ENCODE results near the gene RABGAP1L.

RABGAP1L gene

DNA sequence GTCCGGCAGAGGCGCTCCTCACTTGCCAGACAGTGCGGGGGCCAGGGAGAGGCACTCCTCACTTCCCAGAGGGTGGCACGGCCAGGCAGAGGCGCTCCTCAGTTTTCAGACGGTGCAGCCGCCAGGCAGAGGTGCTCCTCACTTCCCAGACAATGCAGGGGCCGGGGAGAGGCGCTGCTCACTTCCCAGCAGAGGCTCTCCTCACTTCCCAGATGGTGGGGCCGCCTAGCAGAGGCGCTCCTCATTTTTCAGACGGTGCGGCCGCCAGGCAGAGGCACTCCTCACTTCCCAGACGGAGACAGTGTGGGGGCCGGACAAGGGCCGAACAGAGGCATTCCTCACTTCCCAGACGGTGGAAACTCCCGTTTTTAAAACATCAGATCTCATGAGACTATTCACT is 602.0 kb downstream of the RABGAP1L start:
- TF ChIP-seq, protein P1, sequence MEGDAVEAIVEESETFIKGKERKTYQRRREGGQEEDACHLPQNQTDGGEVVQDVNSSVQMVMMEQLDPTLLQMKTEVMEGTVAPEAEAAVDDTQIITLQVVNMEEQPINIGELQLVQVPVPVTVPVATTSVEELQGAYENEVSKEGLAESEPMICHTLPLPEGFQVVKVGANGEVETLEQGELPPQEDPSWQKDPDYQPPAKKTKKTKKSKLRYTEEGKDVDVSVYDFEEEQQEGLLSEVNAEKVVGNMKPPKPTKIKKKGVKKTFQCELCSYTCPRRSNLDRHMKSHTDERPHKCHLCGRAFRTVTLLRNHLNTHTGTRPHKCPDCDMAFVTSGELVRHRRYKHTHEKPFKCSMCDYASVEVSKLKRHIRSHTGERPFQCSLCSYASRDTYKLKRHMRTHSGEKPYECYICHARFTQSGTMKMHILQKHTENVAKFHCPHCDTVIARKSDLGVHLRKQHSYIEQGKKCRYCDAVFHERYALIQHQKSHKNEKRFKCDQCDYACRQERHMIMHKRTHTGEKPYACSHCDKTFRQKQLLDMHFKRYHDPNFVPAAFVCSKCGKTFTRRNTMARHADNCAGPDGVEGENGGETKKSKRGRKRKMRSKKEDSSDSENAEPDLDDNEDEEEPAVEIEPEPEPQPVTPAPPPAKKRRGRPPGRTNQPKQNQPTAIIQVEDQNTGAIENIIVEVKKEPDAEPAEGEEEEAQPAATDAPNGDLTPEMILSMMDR (IDR thresholded peaks at IDR 0.05; ENCODE audit: low read depth, low read length, missing control alignments), result no peak

DNA sequence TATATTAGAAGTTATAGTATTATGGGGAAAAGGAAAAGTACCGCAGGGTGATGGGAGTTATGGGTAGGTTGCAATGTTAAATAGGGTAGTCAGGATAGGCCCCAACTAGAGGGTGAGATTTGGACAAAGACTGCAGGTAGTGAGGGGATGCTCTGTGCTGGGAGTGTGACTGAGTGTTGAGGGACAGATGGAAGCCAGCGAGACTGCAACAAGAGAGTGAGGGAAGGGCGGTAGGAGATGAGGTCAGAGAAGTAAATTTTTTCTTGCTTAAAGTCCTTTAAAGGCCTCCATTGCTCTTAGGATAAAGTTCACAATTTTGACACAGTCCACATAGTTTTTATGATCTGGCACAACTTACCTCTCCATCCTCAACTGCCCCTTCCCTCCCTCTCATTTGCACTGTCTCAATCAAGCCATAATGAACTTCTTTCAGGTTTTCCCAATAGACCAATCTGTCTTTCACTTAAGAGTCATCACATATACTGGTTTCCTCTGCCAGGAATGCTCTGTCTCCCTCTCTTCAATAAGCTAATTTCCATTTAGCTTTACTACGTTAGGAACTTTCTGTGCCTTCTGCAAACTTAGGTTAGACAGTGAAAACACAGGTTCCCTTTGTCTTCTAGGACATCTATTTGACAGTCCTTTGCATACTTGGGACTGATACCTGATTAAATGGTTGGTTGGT is 602.7 kb downstream of the RABGAP1L start:
- Histone ChIP-seq H3K36me3 (replicated peaks) (no peaks in the 10 kb centered on the region), H3K4me3 (ENCODE audit: low read depth, low read length) (no peak overlapping the region), H3K27me3 (replicated peaks) (no peaks in the 10 kb centered on the region), H3K27ac (no peak overlapping the region)
- DNase-seq, result no peak
- TF ChIP-seq, protein P1 (IDR thresholded peaks at IDR 0.05; ENCODE audit: low read depth, low read length, missing control alignments), result no peak
- in situ Hi-C loops (cut with HindIII; ENCODE audit: low pct_ligation_motif_present, low sequenced_read_pairs), result no loop called here

More for the DNA sequence above, 602.0 kb downstream of the RABGAP1L start:
- no peak for DNase-seq
- no peak overlapping the region for H3K4me3 ChIP-seq (ENCODE audit: low read depth, low read length)
- in situ Hi-C loops (cut with HindIII; ENCODE audit: low pct_ligation_motif_present, low sequenced_read_pairs), result no loop called here
- H3K27me3 ChIP-seq (replicated peaks), result no peaks in the 10 kb centered on the region
- H3K36me3 ChIP-seq (replicated peaks), result no peaks in the 10 kb centered on the region
- no peak overlapping the region for H3K27ac ChIP-seq

DNA sequence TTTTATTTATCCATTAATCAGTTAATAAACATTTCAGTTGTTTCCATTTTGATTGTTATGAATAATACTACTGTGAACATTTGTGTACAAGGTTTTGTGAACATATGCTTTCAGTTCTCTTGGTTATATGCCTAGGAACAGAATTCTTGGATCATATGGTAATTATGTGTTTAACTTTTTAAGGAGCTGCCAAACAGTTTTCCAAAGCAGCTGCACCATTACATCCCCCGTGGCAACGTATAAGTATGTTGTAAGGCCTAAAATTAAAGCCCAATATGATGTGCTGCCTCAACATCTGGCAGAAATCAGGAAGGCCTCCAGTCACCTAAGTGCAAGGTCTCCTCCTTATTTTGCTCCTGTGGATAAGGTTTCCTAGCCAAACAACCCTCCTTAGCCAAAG is 604.9 kb downstream of the RABGAP1L start:
- in situ Hi-C loops (cut with HindIII; ENCODE audit: low pct_ligation_motif_present, low sequenced_read_pairs), result no loop called here
- no peaks in the 10 kb centered on the region for H3K36me3 ChIP-seq (replicated peaks)

DNA sequence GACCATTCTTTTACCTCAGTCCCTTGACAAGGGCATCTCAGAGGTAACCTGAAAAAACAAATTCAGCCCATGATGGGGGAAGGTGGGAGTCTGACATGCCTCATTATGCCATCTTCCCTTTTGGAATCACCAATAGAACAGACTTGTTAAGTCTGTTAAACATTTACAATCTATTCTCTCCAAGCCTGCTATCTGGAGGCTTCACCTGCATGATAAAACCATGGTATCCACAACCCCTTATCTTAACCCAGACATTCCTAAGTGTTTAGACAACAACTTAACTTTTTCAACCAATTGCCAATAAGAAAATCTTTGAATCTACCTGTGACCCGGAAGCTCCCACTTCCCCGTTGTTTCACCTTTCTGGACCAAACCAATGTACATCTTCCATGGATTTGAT is 607.4 kb downstream of the RABGAP1L start:
- TF ChIP-seq, protein P1 (IDR thresholded peaks at IDR 0.05; ENCODE audit: low read depth, low read length, missing control alignments), result no peak
- in situ Hi-C loops (cut with HindIII; ENCODE audit: low pct_ligation_motif_present, low sequenced_read_pairs), result no loop called here
- no peak for DNase-seq
- H3K4me3 ChIP-seq (ENCODE audit: low read depth, low read length), result no peak overlapping the region
- no peak overlapping the region for H3K27ac ChIP-seq
- H3K27me3 ChIP-seq (replicated peaks), result no peaks in the 10 kb centered on the region
- no peaks in the 10 kb centered on the region for H3K36me3 ChIP-seq (replicated peaks)

More for the DNA sequence above, 604.9 kb downstream of the RABGAP1L start:
- no peak for DNase-seq
- no peaks in the 10 kb centered on the region for H3K27me3 ChIP-seq (replicated peaks)
- H3K4me3 ChIP-seq (ENCODE audit: low read depth, low read length), result no peak overlapping the region
- TF ChIP-seq, protein P1 (IDR thresholded peaks at IDR 0.05; ENCODE audit: low read depth, low read length, missing control alignments), result no peak
- no peak overlapping the region for H3K27ac ChIP-seq

DNA sequence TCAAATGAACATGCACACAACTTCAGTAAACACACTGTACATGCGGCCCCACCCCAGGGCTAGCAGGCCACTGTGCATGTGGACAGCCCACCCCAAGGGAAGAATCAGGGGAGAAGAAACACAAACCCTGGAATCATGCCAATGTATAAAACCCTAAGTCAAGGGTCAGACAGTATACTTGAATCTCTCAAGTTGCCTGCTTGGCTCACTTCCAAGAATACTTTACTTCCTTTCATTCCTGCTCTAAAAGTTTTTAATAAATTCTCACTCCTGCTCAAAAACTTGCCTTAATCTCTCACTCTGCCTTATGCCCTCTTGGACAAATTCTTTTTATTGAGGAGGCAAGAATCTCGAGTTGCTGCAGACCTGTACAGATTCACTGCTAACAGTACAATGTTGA is 609.2 kb downstream of the RABGAP1L start:
- TF ChIP-seq, protein P1 (IDR thresholded peaks at IDR 0.05; ENCODE audit: low read depth, low read length, missing control alignments), result no peak
- no peaks in the 10 kb centered on the region for H3K27me3 ChIP-seq (replicated peaks)
- H3K36me3 ChIP-seq (replicated peaks), result no peaks in the 10 kb centered on the region
- H3K4me3 ChIP-seq (ENCODE audit: low read depth, low read length), result no peak overlapping the region
- H3K27ac ChIP-seq, result no peak overlapping the region
- in situ Hi-C loops (cut with HindIII; ENCODE audit: low pct_ligation_motif_present, low sequenced_read_pairs), result no loop called here
- DNase-seq, result no peak

DNA sequence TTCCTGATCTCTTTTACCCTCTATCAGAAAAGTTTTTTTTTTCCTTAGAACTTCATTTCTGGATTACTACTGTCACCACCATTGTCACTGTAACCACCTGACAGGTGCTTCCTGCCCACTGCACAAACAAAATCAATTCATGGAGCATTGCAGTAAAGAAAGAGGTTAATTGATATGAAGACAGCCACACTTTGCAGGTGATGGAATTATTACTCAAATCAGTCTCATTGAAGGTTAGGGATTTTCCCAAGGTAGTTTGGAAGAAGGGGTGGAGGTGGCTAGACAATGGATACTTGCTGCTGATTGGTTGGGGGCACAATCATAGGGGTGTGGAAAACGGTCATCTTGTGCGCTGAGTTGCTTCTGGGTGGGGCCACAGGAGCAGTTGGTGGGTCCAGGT is 609.6 kb downstream of the RABGAP1L start:
- DNase-seq, result no peak
- in situ Hi-C loops (cut with HindIII; ENCODE audit: low pct_ligation_motif_present, low sequenced_read_pairs), result no loop called here
- Histone ChIP-seq H3K36me3 (replicated peaks) (no peaks in the 10 kb centered on the region), H3K27ac (no peak overlapping the region), H3K27me3 (replicated peaks) (no peaks in the 10 kb centered on the region), H3K4me3 (ENCODE audit: low read depth, low read length) (no peak overlapping the region)
- TF ChIP-seq, protein P1 (IDR thresholded peaks at IDR 0.05; ENCODE audit: low read depth, low read length, missing control alignments), result no peak
